ENCODE measurements around the gene TSHZ3. TPM values are rescaled to one million over a fixed set of nuclear protein-coding genes. Genes with fewer than 3 reads are reported as not detected.

Gene TSHZ3
- total and polyA plus RNA-seq, 7 donors, result 0.53 to 6.7 (median 2.2) TPM

GRCh38 chr19:31356587-31357314 is 7.5 kb upstream of the TSHZ3 start:
- no peak overlapping the region for H3K27ac ChIP-seq
- H3K36me3 ChIP-seq (ENCODE audit: insufficient read depth in 1 of 2, low read depth in 1 of 2), result no peaks in the 10 kb centered on the region
- peak; percentile 12 for TF ChIP-seq CTCF (IDR thresholded peaks at IDR 0.05)
- WGBS, 3 donors, result 53 to 73% (median 60%) methylated on average over 33 of the region's 33 CpGs
- peaks cover 3% of the 10 kb centered on the region for H3K4me1 ChIP-seq
- H3K9me3 ChIP-seq, result no peaks in the 10 kb centered on the region
- H3K27me3 ChIP-seq (ENCODE audit: insufficient read depth in 3 of 3, low read length in 2 of 3), result peaks cover 0 to 66% (median 28%) of the 10 kb centered on the region in 3 donors
- no peak for ATAC-seq
- no peak overlapping the region for H3K4me3 ChIP-seq
- peak; percentile 30 to 58 for DNase-seq
- intact Hi-C loops (cut with DNase I), result loop anchor here in 1 of 2 donors (10.0 kb wide), 1 partner anchor 672 kb away; no protein-coding TSS in a partner anchor

- Histone ChIP-seq H3K9me3 (no peaks in the 10 kb centered on the region), H3K36me3 (ENCODE audit: insufficient read depth in 1 of 2, low read depth in 1 of 2) (no peaks in the 10 kb centered on the region), H3K4me1 (peaks cover 9% of the 10 kb centered on the region), H3K4me3 (no peak overlapping the region), H3K27me3 (ENCODE audit: insufficient read depth in 3 of 3, low read length in 2 of 3) (peaks cover 0 to 74% (median 32%) of the 10 kb centered on the region in 3 donors), H3K27ac (no peak overlapping the region)
- WGBS, 3 donors, result 64 to 73% (median 72%) methylated on average over 22 of the region's 22 CpGs
- intact Hi-C loops (cut with DNase I), result loop anchor here in 1 of 2 donors (10.0 kb wide), 1 partner anchor 671 kb away; no protein-coding TSS in a partner anchor
- ATAC-seq (no peak), DNase-seq (no peak)
- TF ChIP-seq CTCF (IDR thresholded peaks at IDR 0.05), result no peak
Observed at GRCh38 chr19:31355665-31356289, 6.5 kb upstream of the TSHZ3 start.

GRCh38 chr19:31354799-31355664 is 5.8 kb upstream of the TSHZ3 start:
- H3K4me1 ChIP-seq, result peaks cover 9% of the 10 kb centered on the region
- no peak overlapping the region for H3K27ac ChIP-seq
- WGBS, 3 donors, result 64 to 73% (median 70%) methylated on average over 24 to 25 of the region's 25 CpGs
- DNase-seq (no peak), ATAC-seq (no peak)
- no peaks in the 10 kb centered on the region for H3K9me3 ChIP-seq
- intact Hi-C loops (cut with DNase I), result loop anchor here in 1 of 2 donors (10.0 kb wide), 1 partner anchor 670 kb away; no protein-coding TSS in a partner anchor
- H3K27me3 ChIP-seq (ENCODE audit: insufficient read depth in 3 of 3, low read length in 2 of 3), result peaks cover 0 to 79% (median 32%) of the 10 kb centered on the region in 3 donors
- H3K36me3 ChIP-seq (ENCODE audit: insufficient read depth in 1 of 2, low read depth in 1 of 2), result no peaks in the 10 kb centered on the region
- no peak for TF ChIP-seq CTCF (IDR thresholded peaks at IDR 0.05)
- no peak overlapping the region for H3K4me3 ChIP-seq

- ATAC-seq (no peak), DNase-seq (no peak)
- H3K36me3 ChIP-seq (ENCODE audit: insufficient read depth in 1 of 2, low read depth in 1 of 2), result no peaks in the 10 kb centered on the region
- H3K9me3 ChIP-seq, result no peaks in the 10 kb centered on the region
- no peak overlapping the region for H3K4me3 ChIP-seq
- TF ChIP-seq CTCF (IDR thresholded peaks at IDR 0.05), result no peak
- WGBS, 3 donors, result 73 to 80% (median 74%) methylated on average over 10 of the region's 10 CpGs
- intact Hi-C loops (cut with DNase I), result loop anchor here in 1 of 2 donors (10.0 kb wide), 1 partner anchor 670 kb away; no protein-coding TSS in a partner anchor
- peaks cover 9% of the 10 kb centered on the region for H3K4me1 ChIP-seq
- no peak overlapping the region for H3K27ac ChIP-seq
- H3K27me3 ChIP-seq (ENCODE audit: insufficient read depth in 3 of 3, low read length in 2 of 3), result peaks cover 0 to 83% (median 32%) of the 10 kb centered on the region in 3 donors
Observed at GRCh38 chr19:31354316-31354715, 5.1 kb upstream of the TSHZ3 start.

Data from psoas muscle (tissue), 8 donors.